Fibroblast of lung (primary cell): Measurements from ENCODE around the gene C6orf15.

Experiments
- EZH2 ChIP-seq: IDR thresholded peaks from 2 replicates; pipeline ENCODE4 v1.5.1; 2012; ENCODE audit warnings: low read length, control low read depth, mild to moderate bottlenecking; ENCODE audit errors: missing control alignments
- TF ChIP-seq, protein P1 (sequence below), 2 donors: IDR thresholded peaks in 1 of 2; conservative IDR thresholded peaks in 1 of 2; 1 replicate in 1 of 2; 2 replicates in 1 of 2; pipeline ENCODE4 v1.5.1; 2011 to 2012; ENCODE audit warnings: low read length in 2 of 2, control low read depth in 1 of 2, inconsistent platforms in 1 of 2, low read depth in 1 of 2, mild to moderate bottlenecking in 1 of 2

GRCh38 chr6:31140643-31141042 is 28.3 kb upstream of the C6orf15 start:
- TF ChIP-seq, protein P1, sequence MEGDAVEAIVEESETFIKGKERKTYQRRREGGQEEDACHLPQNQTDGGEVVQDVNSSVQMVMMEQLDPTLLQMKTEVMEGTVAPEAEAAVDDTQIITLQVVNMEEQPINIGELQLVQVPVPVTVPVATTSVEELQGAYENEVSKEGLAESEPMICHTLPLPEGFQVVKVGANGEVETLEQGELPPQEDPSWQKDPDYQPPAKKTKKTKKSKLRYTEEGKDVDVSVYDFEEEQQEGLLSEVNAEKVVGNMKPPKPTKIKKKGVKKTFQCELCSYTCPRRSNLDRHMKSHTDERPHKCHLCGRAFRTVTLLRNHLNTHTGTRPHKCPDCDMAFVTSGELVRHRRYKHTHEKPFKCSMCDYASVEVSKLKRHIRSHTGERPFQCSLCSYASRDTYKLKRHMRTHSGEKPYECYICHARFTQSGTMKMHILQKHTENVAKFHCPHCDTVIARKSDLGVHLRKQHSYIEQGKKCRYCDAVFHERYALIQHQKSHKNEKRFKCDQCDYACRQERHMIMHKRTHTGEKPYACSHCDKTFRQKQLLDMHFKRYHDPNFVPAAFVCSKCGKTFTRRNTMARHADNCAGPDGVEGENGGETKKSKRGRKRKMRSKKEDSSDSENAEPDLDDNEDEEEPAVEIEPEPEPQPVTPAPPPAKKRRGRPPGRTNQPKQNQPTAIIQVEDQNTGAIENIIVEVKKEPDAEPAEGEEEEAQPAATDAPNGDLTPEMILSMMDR (conservative IDR thresholded peaks at IDR 0.05 in 1 of 2, IDR thresholded peaks at IDR 0.05 in 1 of 2; ENCODE audit: low read depth in 1 of 2, low read length in 2 of 2): no peak
- TF ChIP-seq EZH2: no peak
